GM23338 (cell line): Measurements from ENCODE around the gene SLC38A10. TPM values are rescaled to one million over a fixed set of nuclear protein-coding genes. Genes with fewer than 3 reads are reported as not detected.

ENCODE experiments used
- ATAC-seq: fragments of 200-7000 bp; cut with Tn5 transposase; 3 replicates; pipeline ENCODE4 v1.9.1; 2020
- DNase-seq: peaks from one replicate; pipeline ENCODE4 v3.0.0-alpha.2; 2015; ENCODE audit warnings: low spot score
- H2AFZ ChIP-seq: fragments of 200-600 bp; sonication (generic); 2 replicates; pipeline ENCODE4 v1.8.0; 2016; ENCODE audit warnings: antibody characterized with exemption, mild to moderate bottlenecking, moderate library complexity
- H3F3A ChIP-seq: fragments of 200-600 bp; sonication (generic); replicated peaks from 2 replicates; pipeline ENCODE4 v1.8.0; 2017; ENCODE audit warnings: antibody characterized with exemption, mixed run types, low read depth
- H3K27ac ChIP-seq: fragments of 200-600 bp; sonication (generic); 2 replicates; pipeline ENCODE4 v1.6.1; 2016; ENCODE audit warnings: low read depth
- H3K27me3 ChIP-seq: fragments of 200-600 bp; sonication (generic); 2 replicates; pipeline ENCODE4 v1.8.0; 2016; ENCODE audit warnings: mild to moderate bottlenecking, mixed run types, moderate library complexity; ENCODE audit not compliant: insufficient read depth
- H3K36me3 ChIP-seq: fragments of 200-600 bp; sonication (generic); 2 replicates; pipeline ENCODE4 v1.8.0; 2016; ENCODE audit warnings: mild to moderate bottlenecking; ENCODE audit not compliant: insufficient read depth
- H3K4me1 ChIP-seq: fragments of 200-600 bp; sonication (generic); 2 replicates; pipeline ENCODE4 v1.8.0; 2016; ENCODE audit warnings: mild to moderate bottlenecking, moderate library complexity; ENCODE audit not compliant: insufficient read depth
- H3K4me2 ChIP-seq: fragments of 200-600 bp; sonication (generic); 2 replicates; pipeline ENCODE4 v1.7.1; 2017; ENCODE audit warnings: mixed run types
- H3K4me3 ChIP-seq: fragments of 200-600 bp; sonication (generic); 2 replicates; pipeline ENCODE4 v1.6.1; 2016; ENCODE audit warnings: mixed run types
- H3K79me2 ChIP-seq: fragments of 200-600 bp; sonication (generic); replicated peaks from 2 replicates; pipeline ENCODE4 v1.8.0; 2017; ENCODE audit warnings: mild to moderate bottlenecking; ENCODE audit not compliant: insufficient read depth
- H3K9me2 ChIP-seq: fragments of 200-600 bp; sonication (generic); 2 replicates; pipeline ENCODE4 v1.8.0; 2017; ENCODE audit not compliant: insufficient read depth
- H4K20me1 ChIP-seq: fragments of 200-600 bp; sonication (generic); replicated peaks from 2 replicates; pipeline ENCODE4 v1.8.0; 2017; ENCODE audit warnings: mild to moderate bottlenecking; ENCODE audit not compliant: insufficient read depth
- H3K27ac Mint-ChIP-seq: 2 replicates; pipeline ENCODE4 v1.8.0; 2020; ENCODE audit warnings: inconsistent platforms, mild to moderate bottlenecking, moderate library complexity, mixed read lengths
- H3K27me3 Mint-ChIP-seq: 3 replicates; pipeline ENCODE4 v1.8.0; 2022; ENCODE audit warnings: low read depth, mild to moderate bottlenecking, moderate library complexity, mixed read lengths, inconsistent platforms; ENCODE audit not compliant: insufficient read depth, poor library complexity
- H3K36me3 Mint-ChIP-seq: 3 replicates; pipeline ENCODE4 v1.8.0; 2021; ENCODE audit warnings: low read depth, mild to moderate bottlenecking, inconsistent platforms, moderate library complexity, mixed read lengths
- H3K4me1 Mint-ChIP-seq: 3 replicates; pipeline ENCODE4 v1.8.0; 2020; ENCODE audit warnings: mild to moderate bottlenecking, inconsistent platforms, mixed read lengths
- H3K4me3 Mint-ChIP-seq: 3 replicates; pipeline ENCODE4 v1.8.0; 2021; ENCODE audit warnings: moderate library complexity, mild to moderate bottlenecking, inconsistent platforms, mixed read lengths
- H3K9me3 Mint-ChIP-seq: 3 replicates; pipeline ENCODE4 v1.8.0; 2020; ENCODE audit warnings: moderate library complexity, mild to moderate bottlenecking, inconsistent platforms, mixed read lengths
- CREB1 ChIP-seq: fragments of 250-450 bp; sonication (Bioruptor Pico); IDR thresholded peaks from 2 replicates; pipeline ENCODE4 v1.5.0; 2020; ENCODE audit warnings: low read depth, mild to moderate bottlenecking, moderate library complexity
- EZH2 ChIP-seq: fragments of 200-600 bp; sonication (generic); IDR thresholded peaks from one replicate; pipeline ENCODE4 v1.8.0; 2017; ENCODE audit warnings: antibody characterized with exemption, mild to moderate bottlenecking, low read depth; ENCODE audit not compliant: unreplicated experiment
- EZH2phosphoT487 ChIP-seq: fragments of 200-600 bp; sonication (generic); IDR thresholded peaks from one replicate; pipeline ENCODE4 v1.8.1; 2018; ENCODE audit warnings: antibody characterized with exemption; ENCODE audit not compliant: unreplicated experiment
- JUNB ChIP-seq: IDR thresholded peaks from one replicate; pipeline ENCODE4 v1.6.1; 2016; ENCODE audit warnings: antibody characterized with exemption; ENCODE audit not compliant: unreplicated experiment
- NANOG ChIP-seq: IDR thresholded peaks from 2 replicates; pipeline ENCODE4 v1.6.1; 2016; ENCODE audit warnings: antibody characterized with exemption, borderline replicate concordance
- POLR2AphosphoS5 ChIP-seq: IDR thresholded peaks from 2 replicates; pipeline ENCODE4 v1.6.1; 2016; ENCODE audit warnings: antibody characterized with exemption, low read depth
- STAT1 ChIP-seq: IDR thresholded peaks from one replicate; pipeline ENCODE4 v1.6.1; 2016; ENCODE audit warnings: antibody characterized with exemption; ENCODE audit not compliant: unreplicated experiment
- ZNF114 ChIP-seq: fragments of 250-450 bp; sonication (Bioruptor Pico); IDR thresholded peaks from 2 replicates; pipeline ENCODE4 v1.5.0; 2020; ENCODE audit warnings: mild to moderate bottlenecking, moderate library complexity
- ZNF331 ChIP-seq: fragments of 250-450 bp; sonication (Bioruptor Pico); IDR thresholded peaks from 2 replicates; pipeline ENCODE4 v1.5.0; 2020; ENCODE audit warnings: low read depth, mild to moderate bottlenecking, moderate library complexity
- polyA plus RNA-seq: library from polyadenylated mRNA; unstranded; fragments of >200 nt; fragmentation: Nextera tagmentation; extraction: Ambion mirVana; gene quantifications from 2 replicates; pipeline ENCODE4 v1.2.1, GENCODE V29; 2016
- total RNA-seq: library from RNA; depleted of rRNA; stranded (reverse); fragments of >200 nt; shearing (Covaris generic); gene quantifications from 2 replicates; pipeline ENCODE4 v1.2.3, GENCODE V29; 2014
- TF ChIP-seq, protein P1 (sequence below): fragments of 250-450 bp; sonication (Bioruptor Pico); IDR thresholded peaks from 2 replicates; pipeline ENCODE4 v1.5.0; 2020; ENCODE audit warnings: mild to moderate bottlenecking, moderate library complexity
- TF ChIP-seq, protein P2 (sequence below): IDR thresholded peaks from one replicate; pipeline ENCODE4 v1.6.1; 2018; ENCODE audit warnings: antibody characterized with exemption; ENCODE audit not compliant: unreplicated experiment
- TF ChIP-seq, protein P3 (sequence below), 2 experiments: fragments of 200-600 bp in 1 of 2; sonication (generic) in 1 of 2; conservative IDR thresholded peaks; 2 replicates each; pipeline versions ENCODE4 v1.5.1 to v1.6.1; 2016 to 2017; ENCODE audit warnings: antibody characterized with exemption in 2 of 2, low read depth in 2 of 2, mild to moderate bottlenecking in 2 of 2, moderate library complexity in 1 of 2
- TF ChIP-seq, protein P4 (sequence below): IDR thresholded peaks from 2 replicates; pipeline ENCODE4 v1.6.1; 2016; ENCODE audit warnings: antibody characterized with exemption

Gene SLC38A10
- total and polyA plus RNA-seq, 2 experiments from 2014 or later = 17.1 to 55.8 TPM

DNA sequence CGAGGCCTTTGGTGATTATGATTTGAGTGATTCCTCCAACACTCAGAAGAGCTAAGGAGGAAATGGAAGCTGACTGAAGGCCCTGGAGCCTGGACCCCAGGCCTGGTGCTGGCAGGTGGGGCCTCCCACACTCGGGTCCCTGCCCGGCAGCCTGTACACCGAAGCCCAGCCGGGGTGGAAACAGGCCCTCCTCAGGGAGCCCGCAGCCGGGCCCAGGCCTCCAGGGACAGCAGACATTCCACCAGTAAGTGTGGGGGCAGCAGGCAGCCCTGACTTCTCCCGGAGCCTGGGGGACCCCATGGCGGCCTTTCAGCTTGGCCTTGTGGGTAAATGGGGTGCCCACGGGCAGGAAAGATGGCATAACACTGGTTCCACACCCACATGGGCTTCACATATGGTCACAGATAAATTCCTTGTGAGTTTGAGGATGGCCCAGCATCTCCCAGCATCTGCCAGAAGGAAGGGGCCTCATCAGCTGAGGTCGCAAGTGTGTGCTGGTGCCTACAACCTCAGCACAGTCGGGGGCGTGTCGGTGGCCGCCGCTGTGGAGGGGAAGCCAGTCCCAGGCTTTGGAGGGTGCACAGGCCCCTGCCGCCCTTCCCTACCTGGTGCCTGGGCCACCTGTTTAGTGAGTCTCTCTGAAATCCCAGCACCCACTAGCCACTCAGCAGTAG is 29.2 kb upstream of the SLC38A10 start:
- no peak overlapping the region for H3K4me2 ChIP-seq
- H3F3A ChIP-seq = no peaks in the 10 kb centered on the region
- no peaks in the 10 kb centered on the region for H3K9me3 Mint-ChIP-seq
- H3K4me1 ChIP-seq = no peaks in the 10 kb centered on the region
- no peaks in the 10 kb centered on the region for H3K9me2 ChIP-seq
- H3K27ac ChIP-seq = no peak overlapping the region
- no peak overlapping the region for H2AFZ ChIP-seq
- H3K27ac Mint-ChIP-seq = no peak overlapping the region
- TF ChIP-seq, protein P1, sequence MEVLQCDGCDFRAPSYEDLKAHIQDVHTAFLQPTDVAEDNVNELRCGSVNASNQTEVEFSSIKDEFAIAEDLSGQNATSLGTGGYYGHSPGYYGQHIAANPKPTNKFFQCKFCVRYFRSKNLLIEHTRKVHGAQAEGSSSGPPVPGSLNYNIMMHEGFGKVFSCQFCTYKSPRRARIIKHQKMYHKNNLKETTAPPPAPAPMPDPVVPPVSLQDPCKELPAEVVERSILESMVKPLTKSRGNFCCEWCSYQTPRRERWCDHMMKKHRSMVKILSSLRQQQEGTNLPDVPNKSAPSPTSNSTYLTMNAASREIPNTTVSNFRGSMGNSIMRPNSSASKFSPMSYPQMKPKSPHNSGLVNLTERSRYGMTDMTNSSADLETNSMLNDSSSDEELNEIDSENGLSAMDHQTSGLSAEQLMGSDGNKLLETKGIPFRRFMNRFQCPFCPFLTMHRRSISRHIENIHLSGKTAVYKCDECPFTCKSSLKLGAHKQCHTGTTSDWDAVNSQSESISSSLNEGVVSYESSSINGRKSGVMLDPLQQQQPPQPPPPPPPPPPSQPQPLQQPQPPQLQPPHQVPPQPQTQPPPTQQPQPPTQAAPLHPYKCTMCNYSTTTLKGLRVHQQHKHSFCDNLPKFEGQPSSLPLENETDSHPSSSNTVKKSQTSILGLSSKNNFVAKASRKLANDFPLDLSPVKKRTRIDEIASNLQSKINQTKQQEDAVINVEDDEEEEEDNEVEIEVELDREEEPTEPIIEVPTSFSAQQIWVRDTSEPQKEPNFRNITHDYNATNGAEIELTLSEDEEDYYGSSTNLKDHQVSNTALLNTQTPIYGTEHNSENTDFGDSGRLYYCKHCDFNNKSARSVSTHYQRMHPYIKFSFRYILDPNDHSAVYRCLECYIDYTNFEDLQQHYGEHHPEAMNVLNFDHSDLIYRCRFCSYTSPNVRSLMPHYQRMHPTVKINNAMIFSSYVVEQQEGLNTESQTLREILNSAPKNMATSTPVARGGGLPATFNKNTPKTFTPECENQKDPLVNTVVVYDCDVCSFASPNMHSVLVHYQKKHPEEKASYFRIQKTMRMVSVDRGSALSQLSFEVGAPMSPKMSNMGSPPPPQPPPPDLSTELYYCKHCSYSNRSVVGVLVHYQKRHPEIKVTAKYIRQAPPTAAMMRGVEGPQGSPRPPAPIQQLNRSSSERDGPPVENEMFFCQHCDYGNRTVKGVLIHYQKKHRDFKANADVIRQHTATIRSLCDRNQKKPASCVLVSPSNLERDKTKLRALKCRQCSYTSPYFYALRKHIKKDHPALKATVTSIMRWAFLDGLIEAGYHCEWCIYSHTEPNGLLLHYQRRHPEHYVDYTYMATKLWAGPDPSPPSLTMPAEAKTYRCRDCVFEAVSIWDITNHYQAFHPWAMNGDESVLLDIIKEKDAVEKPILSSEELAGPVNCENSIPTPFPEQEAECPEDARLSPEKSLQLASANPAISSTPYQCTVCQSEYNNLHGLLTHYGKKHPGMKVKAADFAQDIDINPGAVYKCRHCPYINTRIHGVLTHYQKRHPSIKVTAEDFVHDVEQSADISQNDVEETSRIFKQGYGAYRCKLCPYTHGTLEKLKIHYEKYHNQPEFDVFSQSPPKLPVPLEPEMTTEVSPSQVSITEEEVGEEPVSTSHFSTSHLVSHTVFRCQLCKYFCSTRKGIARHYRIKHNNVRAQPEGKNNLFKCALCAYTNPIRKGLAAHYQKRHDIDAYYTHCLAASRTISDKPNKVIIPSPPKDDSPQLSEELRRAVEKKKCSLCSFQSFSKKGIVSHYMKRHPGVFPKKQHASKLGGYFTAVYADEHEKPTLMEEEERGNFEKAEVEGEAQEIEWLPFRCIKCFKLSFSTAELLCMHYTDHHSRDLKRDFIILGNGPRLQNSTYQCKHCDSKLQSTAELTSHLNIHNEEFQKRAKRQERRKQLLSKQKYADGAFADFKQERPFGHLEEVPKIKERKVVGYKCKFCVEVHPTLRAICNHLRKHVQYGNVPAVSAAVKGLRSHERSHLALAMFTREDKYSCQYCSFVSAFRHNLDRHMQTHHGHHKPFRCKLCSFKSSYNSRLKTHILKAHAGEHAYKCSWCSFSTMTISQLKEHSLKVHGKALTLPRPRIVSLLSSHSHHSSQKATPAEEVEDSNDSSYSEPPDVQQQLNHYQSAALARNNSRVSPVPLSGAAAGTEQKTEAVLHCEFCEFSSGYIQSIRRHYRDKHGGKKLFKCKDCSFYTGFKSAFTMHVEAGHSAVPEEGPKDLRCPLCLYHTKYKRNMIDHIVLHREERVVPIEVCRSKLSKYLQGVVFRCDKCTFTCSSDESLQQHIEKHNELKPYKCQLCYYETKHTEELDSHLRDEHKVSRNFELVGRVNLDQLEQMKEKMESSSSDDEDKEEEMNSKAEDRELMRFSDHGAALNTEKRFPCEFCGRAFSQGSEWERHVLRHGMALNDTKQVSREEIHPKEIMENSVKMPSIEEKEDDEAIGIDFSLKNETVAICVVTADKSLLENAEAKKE (CRISPR knock-in tag) = no peak
- TF ChIP-seq ZNF114 (CRISPR knock-in tag) (no peak), EZH2phosphoT487 (no peak), CREB1 (CRISPR knock-in tag) (no peak), JUNB (no peak), ZNF331 (CRISPR knock-in tag) (no peak), EZH2 (no peak), POLR2AphosphoS5 (no peak), NANOG (no peak), STAT1 (no peak)
- TF ChIP-seq, protein P2, sequence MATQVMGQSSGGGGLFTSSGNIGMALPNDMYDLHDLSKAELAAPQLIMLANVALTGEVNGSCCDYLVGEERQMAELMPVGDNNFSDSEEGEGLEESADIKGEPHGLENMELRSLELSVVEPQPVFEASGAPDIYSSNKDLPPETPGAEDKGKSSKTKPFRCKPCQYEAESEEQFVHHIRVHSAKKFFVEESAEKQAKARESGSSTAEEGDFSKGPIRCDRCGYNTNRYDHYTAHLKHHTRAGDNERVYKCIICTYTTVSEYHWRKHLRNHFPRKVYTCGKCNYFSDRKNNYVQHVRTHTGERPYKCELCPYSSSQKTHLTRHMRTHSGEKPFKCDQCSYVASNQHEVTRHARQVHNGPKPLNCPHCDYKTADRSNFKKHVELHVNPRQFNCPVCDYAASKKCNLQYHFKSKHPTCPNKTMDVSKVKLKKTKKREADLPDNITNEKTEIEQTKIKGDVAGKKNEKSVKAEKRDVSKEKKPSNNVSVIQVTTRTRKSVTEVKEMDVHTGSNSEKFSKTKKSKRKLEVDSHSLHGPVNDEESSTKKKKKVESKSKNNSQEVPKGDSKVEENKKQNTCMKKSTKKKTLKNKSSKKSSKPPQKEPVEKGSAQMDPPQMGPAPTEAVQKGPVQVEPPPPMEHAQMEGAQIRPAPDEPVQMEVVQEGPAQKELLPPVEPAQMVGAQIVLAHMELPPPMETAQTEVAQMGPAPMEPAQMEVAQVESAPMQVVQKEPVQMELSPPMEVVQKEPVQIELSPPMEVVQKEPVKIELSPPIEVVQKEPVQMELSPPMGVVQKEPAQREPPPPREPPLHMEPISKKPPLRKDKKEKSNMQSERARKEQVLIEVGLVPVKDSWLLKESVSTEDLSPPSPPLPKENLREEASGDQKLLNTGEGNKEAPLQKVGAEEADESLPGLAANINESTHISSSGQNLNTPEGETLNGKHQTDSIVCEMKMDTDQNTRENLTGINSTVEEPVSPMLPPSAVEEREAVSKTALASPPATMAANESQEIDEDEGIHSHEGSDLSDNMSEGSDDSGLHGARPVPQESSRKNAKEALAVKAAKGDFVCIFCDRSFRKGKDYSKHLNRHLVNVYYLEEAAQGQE = no peak
- TF ChIP-seq, protein P3, sequence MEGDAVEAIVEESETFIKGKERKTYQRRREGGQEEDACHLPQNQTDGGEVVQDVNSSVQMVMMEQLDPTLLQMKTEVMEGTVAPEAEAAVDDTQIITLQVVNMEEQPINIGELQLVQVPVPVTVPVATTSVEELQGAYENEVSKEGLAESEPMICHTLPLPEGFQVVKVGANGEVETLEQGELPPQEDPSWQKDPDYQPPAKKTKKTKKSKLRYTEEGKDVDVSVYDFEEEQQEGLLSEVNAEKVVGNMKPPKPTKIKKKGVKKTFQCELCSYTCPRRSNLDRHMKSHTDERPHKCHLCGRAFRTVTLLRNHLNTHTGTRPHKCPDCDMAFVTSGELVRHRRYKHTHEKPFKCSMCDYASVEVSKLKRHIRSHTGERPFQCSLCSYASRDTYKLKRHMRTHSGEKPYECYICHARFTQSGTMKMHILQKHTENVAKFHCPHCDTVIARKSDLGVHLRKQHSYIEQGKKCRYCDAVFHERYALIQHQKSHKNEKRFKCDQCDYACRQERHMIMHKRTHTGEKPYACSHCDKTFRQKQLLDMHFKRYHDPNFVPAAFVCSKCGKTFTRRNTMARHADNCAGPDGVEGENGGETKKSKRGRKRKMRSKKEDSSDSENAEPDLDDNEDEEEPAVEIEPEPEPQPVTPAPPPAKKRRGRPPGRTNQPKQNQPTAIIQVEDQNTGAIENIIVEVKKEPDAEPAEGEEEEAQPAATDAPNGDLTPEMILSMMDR (conservative IDR thresholded peaks at IDR 0.05; ENCODE audit: low read depth in 2 of 2) = no peak
- TF ChIP-seq, protein P4, sequence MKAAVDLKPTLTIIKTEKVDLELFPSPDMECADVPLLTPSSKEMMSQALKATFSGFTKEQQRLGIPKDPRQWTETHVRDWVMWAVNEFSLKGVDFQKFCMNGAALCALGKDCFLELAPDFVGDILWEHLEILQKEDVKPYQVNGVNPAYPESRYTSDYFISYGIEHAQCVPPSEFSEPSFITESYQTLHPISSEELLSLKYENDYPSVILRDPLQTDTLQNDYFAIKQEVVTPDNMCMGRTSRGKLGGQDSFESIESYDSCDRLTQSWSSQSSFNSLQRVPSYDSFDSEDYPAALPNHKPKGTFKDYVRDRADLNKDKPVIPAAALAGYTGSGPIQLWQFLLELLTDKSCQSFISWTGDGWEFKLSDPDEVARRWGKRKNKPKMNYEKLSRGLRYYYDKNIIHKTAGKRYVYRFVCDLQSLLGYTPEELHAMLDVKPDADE = no peak
- DNase-seq (no peak), ATAC-seq (no peak)
- H3K4me3 ChIP-seq = no peak overlapping the region
- H3K4me1 Mint-ChIP-seq = peaks cover 9% of the 10 kb centered on the region
- H3K4me3 Mint-ChIP-seq = no peak overlapping the region
- no peaks in the 10 kb centered on the region for H3K27me3 ChIP-seq
- H3K36me3 ChIP-seq = no peaks in the 10 kb centered on the region
- H3K27me3 Mint-ChIP-seq = peaks cover 6% of the 10 kb centered on the region
- no peaks in the 10 kb centered on the region for H3K36me3 Mint-ChIP-seq
- no peaks in the 10 kb centered on the region for H4K20me1 ChIP-seq
- H3K79me2 ChIP-seq = no peaks in the 10 kb centered on the region
